ENCODE data around the gene MTCH2. TPM values are rescaled to one million over a fixed set of nuclear protein-coding genes. Genes with fewer than 3 reads are reported as not detected.

Gene MTCH2
- total and polyA plus RNA-seq, 7 experiments from 2014 or later, result 19.8 to 88.6 (median 28.1) TPM

DNA sequence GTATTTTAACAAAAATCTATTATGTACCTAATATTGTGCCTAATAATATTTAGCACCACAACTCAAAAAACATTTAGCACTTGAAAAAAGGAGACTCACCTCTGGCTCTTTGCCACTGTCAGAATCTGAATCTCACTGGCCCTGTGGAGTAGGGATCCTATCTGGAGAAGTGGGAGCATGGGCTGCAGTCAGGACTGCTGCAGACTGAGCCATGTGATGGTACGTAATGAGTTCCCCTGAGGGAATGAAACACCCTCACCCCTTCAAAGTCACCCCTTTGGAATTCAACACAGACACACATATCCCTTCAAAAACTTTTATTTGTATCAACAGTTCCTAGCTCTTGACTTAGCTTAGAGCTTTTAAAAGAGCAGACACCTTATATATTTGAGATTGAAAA, 70.5 kb downstream of the MTCH2 start:
- ChIA-PET POLR2A (interaction anchor here (0.9 kb wide), 1 partner anchor 337 kb away, joined by 4 read pairs; no protein-coding TSS in a partner anchor), CTCF (no interaction called here)
- H3K4me1 Mint-ChIP-seq, result peaks cover 5 to 26% (median 22%) of the 10 kb centered on the region in 7 donors
- H3K36me3 ChIP-seq (ENCODE audit: control insufficient read depth in 2 of 3, insufficient read depth in 3 of 3, low read length in 3 of 3), result peaks cover 5 to 59% (median 26%) of the 10 kb centered on the region in 3 experiments
- intact Hi-C loops (cut with micrococcal nuclease), result loop anchor here in 1 of 2 donors (10.0 kb wide), 1 partner anchor 637 kb away; the partner anchor contains the start of gene CSTPP1
- H3K36me3 Mint-ChIP-seq, result peaks cover 0 to 27% (median 13%) of the 10 kb centered on the region in 5 donors
- H3K27me3 Mint-ChIP-seq, result no peaks in the 10 kb centered on the region
- H3K27me3 ChIP-seq (ENCODE audit: control insufficient read depth in 2 of 2, insufficient read depth in 2 of 2, low read length in 2 of 2), result no peaks in the 10 kb centered on the region
- H3K9me3 Mint-ChIP-seq, result no peaks in the 10 kb centered on the region
- H3K9me3 ChIP-seq (ENCODE audit: control insufficient read depth in 2 of 3, low read length in 3 of 3), result no peaks in the 10 kb centered on the region
- no peak overlapping the region for H3K4me3 Mint-ChIP-seq
- no peak for DNase-seq
- H3K27ac Mint-ChIP-seq, result peak overlapping the region in 1 of 9 donors; percentile 32
- H3K27ac ChIP-seq (ENCODE audit: low read depth, low read length), result no peak overlapping the region
- H3K4me1 ChIP-seq (ENCODE audit: control insufficient read depth in 2 of 2, insufficient read depth in 2 of 2, low read length in 2 of 2), result peaks cover under 1 to 2% of the 10 kb centered on the region in 2 donors
- no peak overlapping the region for H3K4me3 ChIP-seq (ENCODE audit: low read length)
- ATAC-seq, result no peak

DNA sequence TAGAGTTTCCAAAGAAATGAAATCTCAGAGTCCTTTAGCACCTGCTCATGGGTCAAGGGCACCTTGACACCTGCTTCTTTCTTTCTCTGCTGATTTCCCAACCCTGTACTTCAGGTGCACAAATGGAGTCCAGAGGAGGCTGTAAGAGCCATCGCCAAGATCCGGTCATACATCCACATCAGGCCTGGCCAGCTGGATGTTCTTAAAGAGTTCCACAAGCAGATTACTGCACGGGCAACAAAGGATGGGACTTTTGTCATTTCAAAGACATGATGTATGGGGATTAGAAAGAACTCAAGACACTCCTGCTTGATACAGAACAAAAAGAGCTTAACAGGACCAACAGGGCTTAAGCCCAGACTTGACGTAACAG, 71.0 kb downstream of the MTCH2 start:
- DNase-seq (no peak), ATAC-seq (no peak)
- peak overlapping the region in 6 of 9 donors; percentile 3 to 76 (median 32) for H3K27ac Mint-ChIP-seq
- H3K27ac ChIP-seq (ENCODE audit: low read depth, low read length), result no peak overlapping the region
- CTCF ChIA-PET, result no interaction called here
- POLR2A ChIA-PET, result interaction anchor here (0.9 kb wide), 1 partner anchor 336 kb away, joined by 4 read pairs; no protein-coding TSS in a partner anchor
- no peaks in the 10 kb centered on the region for H3K27me3 ChIP-seq (ENCODE audit: control insufficient read depth in 2 of 2, insufficient read depth in 2 of 2, low read length in 2 of 2)
- H3K27me3 Mint-ChIP-seq, result no peaks in the 10 kb centered on the region
- H3K9me3 Mint-ChIP-seq, result no peaks in the 10 kb centered on the region
- peaks cover 0 to 25% (median 13%) of the 10 kb centered on the region in 5 donors for H3K36me3 Mint-ChIP-seq
- H3K36me3 ChIP-seq (ENCODE audit: control insufficient read depth in 2 of 3, insufficient read depth in 3 of 3, low read length in 3 of 3), result peaks cover 5 to 59% (median 26%) of the 10 kb centered on the region in 3 experiments
- H3K9me3 ChIP-seq (ENCODE audit: control insufficient read depth in 2 of 3, low read length in 3 of 3), result no peaks in the 10 kb centered on the region
- peaks cover 2 to 30% (median 23%) of the 10 kb centered on the region in 7 donors for H3K4me1 Mint-ChIP-seq
- no peak overlapping the region for H3K4me3 ChIP-seq (ENCODE audit: low read length)
- H3K4me3 Mint-ChIP-seq, result no peak overlapping the region
- intact Hi-C loops (cut with micrococcal nuclease), result loop anchor here in 1 of 2 donors (10.0 kb wide), 1 partner anchor 637 kb away; the partner anchor contains the start of gene CSTPP1
- H3K4me1 ChIP-seq (ENCODE audit: control insufficient read depth in 2 of 2, insufficient read depth in 2 of 2, low read length in 2 of 2), result peaks cover 3 to 6% of the 10 kb centered on the region in 2 donors

DNA sequence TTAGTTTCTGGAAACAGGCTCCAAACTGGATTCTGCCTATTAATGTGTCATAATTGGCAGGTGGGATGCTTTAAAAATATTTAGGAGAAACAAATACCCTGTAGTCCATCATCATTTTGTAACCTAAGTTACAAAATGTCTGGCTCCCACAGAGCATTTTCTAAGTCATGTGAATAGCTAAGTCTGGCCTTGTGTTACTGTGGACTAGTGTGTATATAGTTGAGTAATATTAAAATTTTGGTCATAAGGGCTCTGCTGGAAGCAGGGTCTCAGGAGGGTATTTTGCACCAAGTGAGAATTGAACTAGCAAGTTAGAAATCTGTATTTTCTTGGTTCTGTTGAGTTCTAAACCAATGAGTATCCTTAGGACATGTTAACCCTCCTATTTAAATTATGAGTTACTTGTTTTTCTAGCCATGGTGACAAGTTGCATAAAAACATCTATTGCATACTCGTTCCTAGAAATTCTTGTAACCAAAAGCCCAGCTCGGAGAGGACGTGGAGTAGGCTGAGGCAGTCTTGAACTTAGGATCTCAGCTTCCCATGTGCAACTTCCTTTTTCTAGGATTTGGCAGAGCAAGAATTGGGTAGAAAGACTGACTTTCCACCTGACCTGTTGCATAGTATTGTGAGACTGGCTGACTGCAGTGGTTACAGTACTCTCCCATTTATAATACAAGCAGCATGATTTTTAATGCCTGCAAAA, 71.6 kb downstream of the MTCH2 start:
- ATAC-seq, result no peak
- CTCF ChIA-PET, result no interaction called here

GRCh38 chr11:47569646-47570045, 72.7 kb downstream of the MTCH2 start:
- H3K27ac Mint-ChIP-seq, result peak overlapping the region in 1 of 9 donors; percentile 67

More for the DNA sequence above, 71.6 kb downstream of the MTCH2 start:
- peak overlapping the region in 7 of 9 donors; percentile 3 to 76 (median 57) for H3K27ac Mint-ChIP-seq
- peaks cover 0 to 35% (median 26%) of the 10 kb centered on the region in 7 donors for H3K4me1 Mint-ChIP-seq
- H3K36me3 ChIP-seq (ENCODE audit: control insufficient read depth in 2 of 3, insufficient read depth in 3 of 3, low read length in 3 of 3), result peaks cover 5 to 58% (median 26%) of the 10 kb centered on the region in 3 experiments
- no peak for DNase-seq
- POLR2A ChIA-PET, result interaction anchor here (0.6 to 0.9 kb wide), 2 partner anchors 14 to 336 kb away, joined by 4 to 5 read pairs; no protein-coding TSS in a partner anchor
- H3K27ac ChIP-seq (ENCODE audit: low read depth, low read length), result no peak overlapping the region
- peaks cover 3 to 8% of the 10 kb centered on the region in 2 donors for H3K4me1 ChIP-seq (ENCODE audit: control insufficient read depth in 2 of 2, insufficient read depth in 2 of 2, low read length in 2 of 2)
- no peak overlapping the region for H3K4me3 ChIP-seq (ENCODE audit: low read length)
- peaks cover 0 to 23% (median 13%) of the 10 kb centered on the region in 5 donors for H3K36me3 Mint-ChIP-seq
- H3K4me3 Mint-ChIP-seq, result no peak overlapping the region
- no peaks in the 10 kb centered on the region for H3K27me3 Mint-ChIP-seq
- H3K27me3 ChIP-seq (ENCODE audit: control insufficient read depth in 2 of 2, insufficient read depth in 2 of 2, low read length in 2 of 2), result no peaks in the 10 kb centered on the region
- intact Hi-C loops (cut with micrococcal nuclease), result loop anchor here in 1 of 2 donors (10.0 kb wide), 1 partner anchor 636 kb away; the partner anchor contains the start of gene CSTPP1
- no peaks in the 10 kb centered on the region for H3K9me3 ChIP-seq (ENCODE audit: control insufficient read depth in 2 of 3, low read length in 3 of 3)
- no peaks in the 10 kb centered on the region for H3K9me3 Mint-ChIP-seq

More at GRCh38 chr11:47569646-47570045, 72.7 kb downstream of the MTCH2 start:
- ATAC-seq (no peak), DNase-seq (no peak)
- Histone ChIP-seq H3K27ac (ENCODE audit: low read depth, low read length) (no peak overlapping the region), H3K36me3 (ENCODE audit: control insufficient read depth in 2 of 3, insufficient read depth in 3 of 3, low read length in 3 of 3) (peaks cover 5 to 50% (median 26%) of the 10 kb centered on the region in 3 experiments), H3K27me3 (ENCODE audit: control insufficient read depth in 2 of 2, insufficient read depth in 2 of 2, low read length in 2 of 2) (no peaks in the 10 kb centered on the region), H3K4me3 (ENCODE audit: low read length) (no peak overlapping the region), H3K9me3 (ENCODE audit: control insufficient read depth in 2 of 3, low read length in 3 of 3) (no peaks in the 10 kb centered on the region), H3K4me1 (ENCODE audit: control insufficient read depth in 2 of 2, insufficient read depth in 2 of 2, low read length in 2 of 2) (peaks cover 3 to 8% of the 10 kb centered on the region in 2 donors)
- Mint-ChIP-seq H3K36me3 (peaks cover 0 to 18% (median 13%) of the 10 kb centered on the region in 5 donors), H3K9me3 (no peaks in the 10 kb centered on the region), H3K27me3 (no peaks in the 10 kb centered on the region), H3K4me3 (no peak overlapping the region), H3K4me1 (peaks cover 0 to 37% (median 30%) of the 10 kb centered on the region in 7 donors)
- POLR2A ChIA-PET, result interaction anchor here (0.8 kb wide), 1 partner anchor 8 kb away, joined by 4 read pairs; the partner anchor contains the start of genes KBTBD4 and NDUFS3
- CTCF ChIA-PET, result no interaction called here
- intact Hi-C loops (cut with micrococcal nuclease), result loop anchor here in 1 of 2 donors (10.0 kb wide), 1 partner anchor 635 kb away; the partner anchor contains the start of gene CSTPP1

Other genes starting within 250 kb of the MTCH2 start
- 10 to 100 TPM; 29.9 to 60.4 (median 45.1) TPM for gene SLC39A13, start 234.0 kb downstream of the MTCH2 start, total RNA-seq
- gene SLC39A13, start 234.0 kb downstream of the MTCH2 start, polyA plus RNA-seq, result 10 to 100 TPM; 21.4 to 40.7 TPM
- gene PSMC3, start 216.1 kb downstream of the MTCH2 start, total RNA-seq, result 100 to 1,000 TPM in 1 of 5 experiments, 10 to 100 TPM in 4; 42.2 to 149 (median 51.3) TPM
- 100 to 1,000 TPM; 106 to 128 TPM for gene PSMC3, start 216.1 kb downstream of the MTCH2 start, polyA plus RNA-seq
- 1 to 10 TPM in 4 of 5 experiments, under 1 TPM in 1; 0.99 to 1.7 (median 1.4) TPM for gene RAPSN, start 193.4 kb downstream of the MTCH2 start, total RNA-seq
- gene RAPSN, start 193.4 kb downstream of the MTCH2 start, polyA plus RNA-seq, result not detected
- gene CELF1, start 89.4 kb downstream of the MTCH2 start, total RNA-seq, result 100 to 1,000 TPM; 107 to 148 (median 129) TPM
- gene CELF1, start 89.4 kb downstream of the MTCH2 start, polyA plus RNA-seq, result 10 to 100 TPM; 41.1 to 76.4 TPM
- gene PTPMT1, start 77.0 kb downstream of the MTCH2 start, total RNA-seq, result 10 to 100 TPM; 20.5 to 32.9 (median 22.7) TPM
- gene PTPMT1, start 77.0 kb downstream of the MTCH2 start, polyA plus RNA-seq, result 10 to 100 TPM; 67.3 to 72.9 TPM
- gene KBTBD4, start 63.6 kb downstream of the MTCH2 start, total RNA-seq, result 10 to 100 TPM; 15.0 to 26.5 (median 20.9) TPM
- 10 to 100 TPM; 43.8 to 47.2 TPM for gene KBTBD4, start 63.6 kb downstream of the MTCH2 start, polyA plus RNA-seq
- 100 to 1,000 TPM in 2 of 5 experiments, 10 to 100 TPM in 3; 68.6 to 116 (median 85.2) TPM for gene NDUFS3, start 63.5 kb downstream of the MTCH2 start, total RNA-seq
- gene NDUFS3, start 63.5 kb downstream of the MTCH2 start, polyA plus RNA-seq, result 100 to 1,000 TPM; 114 to 115 TPM
- 1 to 10 TPM in 1 of 5 experiments, under 1 TPM in 3, not detected in 1; 0.21 to 1.0 (median 0.30) TPM for gene FAM180B, start 55.9 kb downstream of the MTCH2 start, total RNA-seq
- not detected for gene FAM180B, start 55.9 kb downstream of the MTCH2 start, polyA plus RNA-seq
- gene C1QTNF4, start 48.1 kb downstream of the MTCH2 start, total RNA-seq, result 1 to 10 TPM in 3 of 5 experiments, under 1 TPM in 2; 0.36 to 2.3 (median 1.0) TPM
- not detected for gene C1QTNF4, start 48.1 kb downstream of the MTCH2 start, polyA plus RNA-seq
- gene AGBL2, start 72.8 kb upstream of the MTCH2 start, total RNA-seq, result 10 to 100 TPM in 1 of 5 experiments, 1 to 10 TPM in 4; 4.7 to 11.3 (median 8.1) TPM
- gene AGBL2, start 72.8 kb upstream of the MTCH2 start, polyA plus RNA-seq, result 1 to 10 TPM in 1 of 2 donors, under 1 TPM in 1; 0.33 to 1.8 TPM
- 100 to 1,000 TPM; 143 to 347 (median 280) TPM for gene FNBP4, start 124.8 kb upstream of the MTCH2 start, total RNA-seq
- 10 to 100 TPM; 49.0 to 54.4 TPM for gene FNBP4, start 124.8 kb upstream of the MTCH2 start, polyA plus RNA-seq
- 10 to 100 TPM; 53.9 to 68.0 (median 65.5) TPM for gene NUP160, start 205.8 kb upstream of the MTCH2 start, total RNA-seq
- gene NUP160, start 205.8 kb upstream of the MTCH2 start, polyA plus RNA-seq, result 10 to 100 TPM; 35.1 to 53.9 TPM